AG08395 (cell line): ENCODE results near the gene ASXL2.

Experiments
- DNase-seq: peaks from one replicate; pipeline ENCODE4 v3.0.0; 2012; ENCODE audit warnings: mixed read lengths, low spot score

Gene ASXL2

GRCh38 chr2:25799301-25799700 lies 79.0 kb downstream of the ASXL2 start:
- no peak for DNase-seq

- no peak for DNase-seq
These were observed 80.4 kb downstream of the ASXL2 start for GRCh38 chr2:25797620-25798488.

GRCh38 chr2:25794544-25795276 lies 83.6 kb downstream of the ASXL2 start:
- DNase-seq, result no peak

GRCh38 chr2:25790074-25790790 lies 88.1 kb downstream of the ASXL2 start:
- DNase-seq, result no peak

GRCh38 chr2:25788457-25788856 lies 89.8 kb downstream of the ASXL2 start:
- DNase-seq, result no peak

GRCh38 chr2:25787020-25787419 lies 91.3 kb downstream of the ASXL2 start:
- no peak for DNase-seq

- no peak for DNase-seq
These were observed 93.9 kb downstream of the ASXL2 start for GRCh38 chr2:25784404-25784803.

- DNase-seq, result no peak
These were observed 101.2 kb downstream of the ASXL2 start for GRCh38 chr2:25777077-25777476.

GRCh38 chr2:25772078-25772477 lies 106.2 kb downstream of the ASXL2 start:
- DNase-seq, result no peak

GRCh38 chr2:25763575-25763974 lies 114.7 kb downstream of the ASXL2 start:
- DNase-seq, result no peak

- DNase-seq, result no peak
These were observed 118.0 kb downstream of the ASXL2 start for GRCh38 chr2:25760297-25760696.

GRCh38 chr2:25758348-25758747 lies 119.9 kb downstream of the ASXL2 start:
- DNase-seq, result no peak

GRCh38 chr2:25757906-25758305 lies 120.4 kb downstream of the ASXL2 start:
- DNase-seq, result no peak

GRCh38 chr2:25756536-25756935 lies 121.8 kb downstream of the ASXL2 start:
- DNase-seq, result no peak

GRCh38 chr2:25749676-25750075 lies 128.6 kb downstream of the ASXL2 start:
- no peak for DNase-seq

- DNase-seq, result no peak
These were observed 134.2 kb downstream of the ASXL2 start for GRCh38 chr2:25744055-25744454.

- no peak for DNase-seq
These were observed 135.0 kb downstream of the ASXL2 start for GRCh38 chr2:25743132-25743830.

GRCh38 chr2:25742501-25742900 lies 135.8 kb downstream of the ASXL2 start:
- no peak for DNase-seq

GRCh38 chr2:25740810-25741381 lies 137.4 kb downstream of the ASXL2 start:
- DNase-seq, result no peak

GRCh38 chr2:25738383-25739343 lies 139.6 kb downstream of the ASXL2 start:
- no peak for DNase-seq
